SK-N-SH (cell line): ENCODE results near the gene NKG7.

Source experiments
- GABPA ChIP-seq: IDR thresholded peaks from 2 replicates; pipeline ENCODE4 v1.4.0; 2012; ENCODE audit warnings: low read depth, mild to moderate bottlenecking
- POLR2AphosphoS5 ChIP-seq: IDR thresholded peaks from 2 replicates; pipeline ENCODE4 v1.6.1; 2012; ENCODE audit warnings: low read depth, low read length
- SIN3A ChIP-seq: IDR thresholded peaks from 2 replicates; pipeline ENCODE4 v1.6.1; 2012; ENCODE audit warnings: low read depth, mild to moderate bottlenecking, low read length, moderate library complexity, borderline replicate concordance
- TAF1 ChIP-seq: IDR thresholded peaks from 2 replicates; pipeline ENCODE4 v1.6.1; 2012; ENCODE audit warnings: low read depth, mild to moderate bottlenecking, low read length, moderate library complexity, borderline replicate concordance
- TF ChIP-seq, protein P1 (sequence below): fragments of 150-350 bp; IDR thresholded peaks from 2 replicates; pipeline ENCODE4 v1.6.1; 2017; ENCODE audit warnings: antibody characterized with exemption, low read length, low read depth, borderline replicate concordance
- TF ChIP-seq, protein P2 (sequence below): fragments of 200-600 bp; sonication (generic); IDR thresholded peaks from 2 replicates; pipeline ENCODE4 v1.6.1; 2017; ENCODE audit warnings: antibody characterized with exemption, mild to moderate bottlenecking, moderate library complexity
- TF ChIP-seq, protein P3 (sequence below): IDR thresholded peaks from 2 replicates; pipeline ENCODE4 v1.6.1; 2012; ENCODE audit warnings: mild to moderate bottlenecking, low read depth, low read length, moderate library complexity

DNA sequence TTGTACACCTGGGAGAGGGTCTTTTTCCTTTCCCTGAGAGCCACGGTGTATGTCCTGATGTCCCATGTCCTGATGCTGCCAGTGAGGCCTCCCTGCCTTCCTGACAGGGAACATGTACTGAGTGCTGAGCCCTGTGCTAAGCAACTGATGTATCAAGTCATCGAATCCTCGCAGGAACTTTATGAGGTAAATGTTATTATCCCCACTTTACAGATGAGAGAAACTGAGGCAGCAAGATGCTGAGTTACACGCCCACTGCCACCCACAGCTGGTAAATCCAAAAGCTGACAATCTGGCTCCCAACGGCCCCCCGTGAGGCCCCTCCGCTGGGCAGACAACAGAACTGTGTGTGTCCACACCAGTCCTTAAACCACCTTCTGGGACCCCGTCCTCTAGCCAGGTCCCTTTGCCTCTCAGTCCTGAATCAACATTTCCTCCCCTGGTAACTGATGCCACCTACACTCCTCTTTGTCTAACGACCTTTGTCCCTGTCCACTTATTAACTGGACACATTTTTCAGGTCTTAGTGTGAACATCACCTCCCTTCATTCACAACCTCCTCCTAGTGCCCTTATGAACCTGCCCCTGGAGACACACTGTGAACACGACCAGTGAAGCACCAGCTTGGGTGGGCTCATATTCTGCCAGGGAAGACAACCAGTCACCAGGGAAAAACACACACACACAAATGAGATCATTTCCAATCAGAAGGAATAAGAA lies 25.1 kb downstream of the NKG7 start:
- TF ChIP-seq TAF1 (no peak), SIN3A (no peak), POLR2AphosphoS5 (no peak), GABPA (no peak)
- TF ChIP-seq, protein P1, sequence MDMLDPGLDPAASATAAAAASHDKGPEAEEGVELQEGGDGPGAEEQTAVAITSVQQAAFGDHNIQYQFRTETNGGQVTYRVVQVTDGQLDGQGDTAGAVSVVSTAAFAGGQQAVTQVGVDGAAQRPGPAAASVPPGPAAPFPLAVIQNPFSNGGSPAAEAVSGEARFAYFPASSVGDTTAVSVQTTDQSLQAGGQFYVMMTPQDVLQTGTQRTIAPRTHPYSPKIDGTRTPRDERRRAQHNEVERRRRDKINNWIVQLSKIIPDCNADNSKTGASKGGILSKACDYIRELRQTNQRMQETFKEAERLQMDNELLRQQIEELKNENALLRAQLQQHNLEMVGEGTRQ, result no peak
- TF ChIP-seq, protein P2, sequence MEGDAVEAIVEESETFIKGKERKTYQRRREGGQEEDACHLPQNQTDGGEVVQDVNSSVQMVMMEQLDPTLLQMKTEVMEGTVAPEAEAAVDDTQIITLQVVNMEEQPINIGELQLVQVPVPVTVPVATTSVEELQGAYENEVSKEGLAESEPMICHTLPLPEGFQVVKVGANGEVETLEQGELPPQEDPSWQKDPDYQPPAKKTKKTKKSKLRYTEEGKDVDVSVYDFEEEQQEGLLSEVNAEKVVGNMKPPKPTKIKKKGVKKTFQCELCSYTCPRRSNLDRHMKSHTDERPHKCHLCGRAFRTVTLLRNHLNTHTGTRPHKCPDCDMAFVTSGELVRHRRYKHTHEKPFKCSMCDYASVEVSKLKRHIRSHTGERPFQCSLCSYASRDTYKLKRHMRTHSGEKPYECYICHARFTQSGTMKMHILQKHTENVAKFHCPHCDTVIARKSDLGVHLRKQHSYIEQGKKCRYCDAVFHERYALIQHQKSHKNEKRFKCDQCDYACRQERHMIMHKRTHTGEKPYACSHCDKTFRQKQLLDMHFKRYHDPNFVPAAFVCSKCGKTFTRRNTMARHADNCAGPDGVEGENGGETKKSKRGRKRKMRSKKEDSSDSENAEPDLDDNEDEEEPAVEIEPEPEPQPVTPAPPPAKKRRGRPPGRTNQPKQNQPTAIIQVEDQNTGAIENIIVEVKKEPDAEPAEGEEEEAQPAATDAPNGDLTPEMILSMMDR, result no peak
- TF ChIP-seq, protein P3, sequence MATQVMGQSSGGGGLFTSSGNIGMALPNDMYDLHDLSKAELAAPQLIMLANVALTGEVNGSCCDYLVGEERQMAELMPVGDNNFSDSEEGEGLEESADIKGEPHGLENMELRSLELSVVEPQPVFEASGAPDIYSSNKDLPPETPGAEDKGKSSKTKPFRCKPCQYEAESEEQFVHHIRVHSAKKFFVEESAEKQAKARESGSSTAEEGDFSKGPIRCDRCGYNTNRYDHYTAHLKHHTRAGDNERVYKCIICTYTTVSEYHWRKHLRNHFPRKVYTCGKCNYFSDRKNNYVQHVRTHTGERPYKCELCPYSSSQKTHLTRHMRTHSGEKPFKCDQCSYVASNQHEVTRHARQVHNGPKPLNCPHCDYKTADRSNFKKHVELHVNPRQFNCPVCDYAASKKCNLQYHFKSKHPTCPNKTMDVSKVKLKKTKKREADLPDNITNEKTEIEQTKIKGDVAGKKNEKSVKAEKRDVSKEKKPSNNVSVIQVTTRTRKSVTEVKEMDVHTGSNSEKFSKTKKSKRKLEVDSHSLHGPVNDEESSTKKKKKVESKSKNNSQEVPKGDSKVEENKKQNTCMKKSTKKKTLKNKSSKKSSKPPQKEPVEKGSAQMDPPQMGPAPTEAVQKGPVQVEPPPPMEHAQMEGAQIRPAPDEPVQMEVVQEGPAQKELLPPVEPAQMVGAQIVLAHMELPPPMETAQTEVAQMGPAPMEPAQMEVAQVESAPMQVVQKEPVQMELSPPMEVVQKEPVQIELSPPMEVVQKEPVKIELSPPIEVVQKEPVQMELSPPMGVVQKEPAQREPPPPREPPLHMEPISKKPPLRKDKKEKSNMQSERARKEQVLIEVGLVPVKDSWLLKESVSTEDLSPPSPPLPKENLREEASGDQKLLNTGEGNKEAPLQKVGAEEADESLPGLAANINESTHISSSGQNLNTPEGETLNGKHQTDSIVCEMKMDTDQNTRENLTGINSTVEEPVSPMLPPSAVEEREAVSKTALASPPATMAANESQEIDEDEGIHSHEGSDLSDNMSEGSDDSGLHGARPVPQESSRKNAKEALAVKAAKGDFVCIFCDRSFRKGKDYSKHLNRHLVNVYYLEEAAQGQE, result no peak
